ENCODE results near the gene XYLT1.

DNA sequence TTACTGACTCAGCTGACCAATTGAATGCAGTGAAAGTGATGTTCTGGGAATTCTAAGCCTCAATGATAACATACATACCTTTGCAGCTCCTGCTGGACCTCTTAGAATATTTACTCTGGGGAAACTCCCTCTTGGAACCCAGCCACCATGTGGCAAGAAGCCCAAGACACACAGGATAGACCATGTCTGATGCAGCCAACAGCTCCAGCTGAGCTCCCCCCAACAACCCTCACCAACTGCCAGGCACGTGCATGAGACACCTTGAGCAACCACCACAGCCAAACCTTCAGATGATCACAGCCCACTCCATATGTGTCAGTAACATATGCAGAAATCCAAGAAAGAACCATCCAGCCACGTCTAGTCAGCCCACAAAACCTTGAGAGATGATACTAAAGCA lies 53.0 kb downstream of the XYLT1 start:
- TF ChIP-seq, protein P1, sequence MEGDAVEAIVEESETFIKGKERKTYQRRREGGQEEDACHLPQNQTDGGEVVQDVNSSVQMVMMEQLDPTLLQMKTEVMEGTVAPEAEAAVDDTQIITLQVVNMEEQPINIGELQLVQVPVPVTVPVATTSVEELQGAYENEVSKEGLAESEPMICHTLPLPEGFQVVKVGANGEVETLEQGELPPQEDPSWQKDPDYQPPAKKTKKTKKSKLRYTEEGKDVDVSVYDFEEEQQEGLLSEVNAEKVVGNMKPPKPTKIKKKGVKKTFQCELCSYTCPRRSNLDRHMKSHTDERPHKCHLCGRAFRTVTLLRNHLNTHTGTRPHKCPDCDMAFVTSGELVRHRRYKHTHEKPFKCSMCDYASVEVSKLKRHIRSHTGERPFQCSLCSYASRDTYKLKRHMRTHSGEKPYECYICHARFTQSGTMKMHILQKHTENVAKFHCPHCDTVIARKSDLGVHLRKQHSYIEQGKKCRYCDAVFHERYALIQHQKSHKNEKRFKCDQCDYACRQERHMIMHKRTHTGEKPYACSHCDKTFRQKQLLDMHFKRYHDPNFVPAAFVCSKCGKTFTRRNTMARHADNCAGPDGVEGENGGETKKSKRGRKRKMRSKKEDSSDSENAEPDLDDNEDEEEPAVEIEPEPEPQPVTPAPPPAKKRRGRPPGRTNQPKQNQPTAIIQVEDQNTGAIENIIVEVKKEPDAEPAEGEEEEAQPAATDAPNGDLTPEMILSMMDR (IDR thresholded peaks at IDR 0.05), result no peak
- no peak for TF ChIP-seq YY1 (IDR thresholded peaks at IDR 0.05; ENCODE audit: low read depth)
- no peak for TF ChIP-seq SMC3 (IDR thresholded peaks at IDR 0.05; ENCODE audit: low read depth, low read length)
- TF ChIP-seq ZBTB33 (IDR thresholded peaks at IDR 0.05; ENCODE audit: borderline replicate concordance, low read depth), result no peak
- TF ChIP-seq JUND (IDR thresholded peaks at IDR 0.05), result no peak
- no peak for TF ChIP-seq MEF2A (IDR thresholded peaks at IDR 0.05; ENCODE audit: borderline replicate concordance, low read depth)
- no peak for TF ChIP-seq GATA2 (CRISPR knock-in tag; IDR thresholded peaks at IDR 0.05)
- TF ChIP-seq, protein P2, sequence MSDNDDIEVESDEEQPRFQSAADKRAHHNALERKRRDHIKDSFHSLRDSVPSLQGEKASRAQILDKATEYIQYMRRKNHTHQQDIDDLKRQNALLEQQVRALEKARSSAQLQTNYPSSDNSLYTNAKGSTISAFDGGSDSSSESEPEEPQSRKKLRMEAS (IDR thresholded peaks at IDR 0.05; ENCODE audit: low read depth), result no peak
- TF ChIP-seq POLR2AphosphoS5 (IDR thresholded peaks at IDR 0.05; ENCODE audit: low read depth, low read length), result no peak

Measured in SK-N-SH (cell line).